HCT116 (cell line): ENCODE data around the gene BRD4. TPM values are rescaled to one million over a fixed set of nuclear protein-coding genes. Genes with fewer than 3 reads are reported as not detected.

ENCODE experiments used
- ATAC-seq: fragments of 200-7000 bp; cut with Tn5 transposase; 2 replicates; pipeline ENCODE4 v1.9.1; 2020; ENCODE audit warnings: mild to moderate bottlenecking, moderate library complexity
- BruUV-seq: library from RNA; stranded (reverse); fragments of 400-500 nt; replicated peaks from 2 replicates; lab custom pipeline; 2021; lab: Mats Ljungman, UMichigan
- CTCF ChIA-PET: fragments of 300-600 bp; sonication (Branson Sonifier 250); formaldehyde crosslinking; loops from one replicate; lab custom pipeline; 2021; ENCODE audit warnings: antibody characterized with exemption; lab: Charles Lee
- POLR2A ChIA-PET: fragments of 300-600, 350-600 bp; sonication (Branson Sonifier 250); formaldehyde crosslinking; loops from one replicate; lab custom pipeline; 2021; ENCODE audit warnings: antibody characterized with exemption; lab: Charles Lee
- RAD21 ChIA-PET, 2 experiments: fragments of 300-600 bp; sonication (Branson Sonifier 250); formaldehyde crosslinking; loops; one replicate each; lab custom pipeline; 2023; ENCODE audit warnings: low total read pairs in 2 of 2; ENCODE audit not compliant: uncharacterized antibody in 2 of 2, unreplicated experiment in 2 of 2, low non-redundant PET in 1 of 2; lab: Charles Lee
- DNase-seq: peaks from one replicate; pipeline ENCODE4 v3.0.0-alpha.2; 2010; ENCODE audit warnings: low read depth, low spot score
- H2AFZ ChIP-seq: fragments of 200-600 bp; shearing (Covaris generic), sonication (generic); 2 replicates; pipeline ENCODE4 v1.6.1; 2017; ENCODE audit warnings: low read depth, mixed run types, mixed read lengths, antibody characterized with exemption, low read length; ENCODE audit not compliant: poor library complexity, severe bottlenecking
- H3K27ac ChIP-seq: 2 replicates; pipeline ENCODE4 v1.5.1; 2012; ENCODE audit warnings: low read depth, low read length
- H3K27me3 ChIP-seq: fragments of 200-600 bp; sonication (generic); 2 replicates; pipeline ENCODE4 v1.6.1; 2016; ENCODE audit warnings: mixed run types, low read length, mixed read lengths; ENCODE audit not compliant: insufficient read depth
- H3K36me3 ChIP-seq, 2 experiments: fragments of 200-500 bp in 1 of 2; fragments of 200-600 bp in 1 of 2; sonication (Bioruptor generic) in 1 of 2; sonication (generic) in 1 of 2; 2 replicates each; pipeline versions ENCODE4 v1.5.1 to v1.6.1; 2014 to 2016; ENCODE audit warnings: low read length in 2 of 2, inconsistent platforms in 1 of 2, mixed read lengths in 1 of 2, mixed run types in 1 of 2; ENCODE audit not compliant: insufficient read depth in 2 of 2, control insufficient read depth in 1 of 2
- H3K4me1 ChIP-seq, 2 experiments: fragments of 200-600 bp in 1 of 2; sonication (generic) in 1 of 2; 2 replicates each; pipeline versions ENCODE4 v1.5.1 to v1.6.1; 2012 to 2017; ENCODE audit warnings: low read length in 2 of 2, inconsistent platforms in 1 of 2, mild to moderate bottlenecking in 1 of 2, mixed read lengths in 1 of 2, mixed run types in 1 of 2, moderate library complexity in 1 of 2; ENCODE audit not compliant: insufficient read depth in 2 of 2, control insufficient read depth in 1 of 2
- H3K4me2 ChIP-seq: fragments of 200-600 bp; sonication (generic); 2 replicates; pipeline ENCODE4 v1.6.1; 2017; ENCODE audit warnings: mixed run types, low read length, mixed read lengths
- H3K4me3 ChIP-seq, 2 experiments: fragments of 200-600 bp in 1 of 2; sonication (generic) in 1 of 2; replicated peaks in 1 of 2; 2 replicates each; pipeline ENCODE4 v1.5.1; 2011 to 2016; ENCODE audit warnings: low read length in 2 of 2, control low read depth in 1 of 2, low read depth in 1 of 2, mild to moderate bottlenecking in 1 of 2, mixed read lengths in 1 of 2, mixed run types in 1 of 2
- H3K79me2 ChIP-seq: fragments of 200-600 bp; sonication (generic); 2 replicates; pipeline ENCODE4 v1.6.1; 2017; ENCODE audit warnings: mild to moderate bottlenecking, mixed run types, low read length, moderate library complexity, mixed read lengths; ENCODE audit not compliant: insufficient read depth
- H3K9ac ChIP-seq: fragments of 200-600 bp; sonication (generic); 2 replicates; pipeline ENCODE4 v1.6.1; 2016; ENCODE audit warnings: low read length, mixed read lengths
- H3K9me2 ChIP-seq: fragments of 200-600 bp; sonication (generic), shearing (Covaris generic); 2 replicates; pipeline ENCODE4 v1.6.1; 2017; ENCODE audit warnings: mixed run types, mild to moderate bottlenecking, moderate library complexity; ENCODE audit not compliant: insufficient read depth
- H3K9me3 ChIP-seq, 2 experiments: fragments of 200-500 bp in 1 of 2; fragments of 200-600 bp in 1 of 2; sonication (Bioruptor generic) in 1 of 2; sonication (generic) in 1 of 2; 2 replicates each; pipeline ENCODE4 v1.6.1; 2014 to 2017; ENCODE audit warnings: low read length in 2 of 2, mixed read lengths in 2 of 2, inconsistent platforms in 1 of 2, low read depth in 1 of 2, mild to moderate bottlenecking in 1 of 2, mixed run types in 1 of 2, moderate library complexity in 1 of 2; ENCODE audit not compliant: control insufficient read depth in 1 of 2, insufficient read depth in 1 of 2
- H4K20me1 ChIP-seq: fragments of 200-600 bp; sonication (generic), shearing (Covaris generic); 2 replicates; pipeline ENCODE4 v1.6.1; 2017; ENCODE audit warnings: mixed run types, mild to moderate bottlenecking, moderate library complexity; ENCODE audit not compliant: insufficient read depth
- CBX3 ChIP-seq: IDR thresholded peaks from 2 replicates; pipeline ENCODE4 v1.6.1; 2012; ENCODE audit warnings: low read depth
- FOSL1 ChIP-seq: IDR thresholded peaks from 2 replicates; pipeline ENCODE4 v1.6.1; 2012; ENCODE audit warnings: low read depth
- JUND ChIP-seq: IDR thresholded peaks from 2 replicates; pipeline ENCODE4 v1.6.1; 2012
- MAX ChIP-seq: IDR thresholded peaks from 2 replicates; pipeline ENCODE4 v1.6.1; 2012
- POLR2A ChIP-seq: IDR thresholded peaks from 2 replicates; pipeline ENCODE4 v1.7.0; 2011; ENCODE audit warnings: borderline replicate concordance; ENCODE audit not compliant: insufficient read depth, insufficient read length; ENCODE audit errors: extremely low read depth
- RAD21 ChIP-seq: IDR thresholded peaks from 2 replicates; pipeline ENCODE4 v1.6.1; 2012; ENCODE audit warnings: low read depth, mild to moderate bottlenecking
- REST ChIP-seq: IDR thresholded peaks from 2 replicates; pipeline ENCODE4 v1.6.1; 2012; ENCODE audit warnings: low read depth
- SIN3A ChIP-seq: IDR thresholded peaks from 2 replicates; pipeline ENCODE4 v1.6.1; 2012; ENCODE audit warnings: low read depth
- TCF7L2 ChIP-seq: IDR thresholded peaks from 2 replicates; pipeline ENCODE4 v1.7.0; 2011; ENCODE audit warnings: borderline replicate concordance, inconsistent platforms; ENCODE audit not compliant: insufficient read depth, insufficient read length; ENCODE audit errors: extremely low read depth
- ZFX ChIP-seq: fragments of 450-650 bp; IDR thresholded peaks from 2 replicates; pipeline ENCODE4 v1.6.1; 2017
- ZNF274 ChIP-seq: fragments of 200-500 bp; sonication (Bioruptor generic); IDR thresholded peaks from 2 replicates; pipeline ENCODE4 v1.6.1; 2014; ENCODE audit warnings: mild to moderate bottlenecking, low read depth, low read length, inconsistent platforms
- intact Hi-C: fragments of 100-400 bp; cut with micrococcal nuclease; formaldehyde crosslinking; loops from 2 replicates; pipeline ENCODE4 v1.10.0; 2022
- total RNA-seq: library from RNA; stranded (reverse); gene quantifications from one replicate; pipeline ENCODE4 v1.2.1, GENCODE V29; 2021; ENCODE audit not compliant: unreplicated experiment

BRD4 gene
- total RNA-seq, 1 experiment from 2014 or later = 52.9 TPM

DNA sequence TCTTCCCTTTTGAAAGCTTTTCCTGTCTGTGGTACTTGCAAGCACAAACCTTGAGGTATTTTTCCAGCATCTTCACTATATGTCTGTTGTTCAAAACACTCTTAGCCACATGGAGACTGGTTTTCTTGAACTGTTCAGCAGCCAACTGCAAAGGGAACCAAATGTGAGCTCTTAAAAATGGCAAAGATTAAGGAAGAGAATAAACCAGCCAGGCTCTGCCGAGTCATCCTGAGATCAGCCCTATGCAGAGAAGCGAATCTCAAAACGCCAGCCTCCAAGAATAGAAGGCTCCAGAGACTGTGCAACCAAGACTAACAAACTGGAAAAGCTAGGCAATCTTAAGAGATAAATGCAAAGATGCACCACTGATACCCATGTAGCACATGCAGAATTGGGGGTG is 26.6 kb upstream of the BRD4 start (continued):
- TF ChIP-seq REST (no peak), TCF7L2 (no peak), MAX (no peak), ZFX (no peak)

DNA sequence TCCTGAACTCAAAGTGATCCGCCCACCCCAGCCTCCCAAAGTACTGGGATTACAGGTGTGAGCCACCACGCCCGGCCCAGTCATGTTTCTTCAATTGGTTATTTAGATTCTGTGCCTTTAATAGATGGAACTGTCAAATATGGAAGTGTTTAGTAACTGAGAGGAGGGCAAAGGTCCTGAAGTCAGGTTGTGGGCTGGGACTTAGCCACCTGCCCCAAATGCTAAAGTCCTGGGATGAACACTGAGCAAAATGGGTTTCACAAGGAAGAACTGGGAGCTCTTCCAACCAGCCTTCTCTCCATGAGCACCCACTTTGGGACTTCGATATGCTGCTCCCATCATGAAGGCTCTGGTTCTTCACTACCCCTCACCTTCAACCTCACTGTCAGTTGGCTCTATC is 25.6 kb upstream of the BRD4 start:
- ChIA-PET POLR2A (no interaction called here), RAD21 (no interaction called here), CTCF (no interaction called here)
- intact Hi-C loops = no loop called here
- no TSS peak for BruUV-seq
- Histone ChIP-seq H3K4me3 (no peak overlapping the region), H3K9me3 (no peaks in the 10 kb centered on the region), H3K27me3 (no peaks in the 10 kb centered on the region), H3K4me2 (no peak overlapping the region), H3K79me2 (no peaks in the 10 kb centered on the region), H3K9ac (no peak overlapping the region), H2AFZ (no peak overlapping the region), H3K9me2 (no peaks in the 10 kb centered on the region), H3K4me1 (no peaks in the 10 kb centered on the region), H3K36me3 (peaks cover 39 to 53% of the 10 kb centered on the region in 2 experiments), H4K20me1 (no peaks in the 10 kb centered on the region), H3K27ac (no peak overlapping the region)
- TF ChIP-seq POLR2A (no peak), ZNF274 (no peak), JUND (no peak), FOSL1 (no peak), CBX3 (no peak), RAD21 (no peak), SIN3A (no peak)
- ATAC-seq = no peak
- no peak for DNase-seq
